ENCODE results near the gene UBR2. TPM values are rescaled to one million over a fixed set of nuclear protein-coding genes. Genes with fewer than 3 reads are reported as not detected.

Gene UBR2
- total and polyA plus RNA-seq, 2 of the 13 experiments (the other 11 are each of a cell fraction or from before 2014, with no cell fraction given): 17.6 to 29.3 TPM

DNA sequence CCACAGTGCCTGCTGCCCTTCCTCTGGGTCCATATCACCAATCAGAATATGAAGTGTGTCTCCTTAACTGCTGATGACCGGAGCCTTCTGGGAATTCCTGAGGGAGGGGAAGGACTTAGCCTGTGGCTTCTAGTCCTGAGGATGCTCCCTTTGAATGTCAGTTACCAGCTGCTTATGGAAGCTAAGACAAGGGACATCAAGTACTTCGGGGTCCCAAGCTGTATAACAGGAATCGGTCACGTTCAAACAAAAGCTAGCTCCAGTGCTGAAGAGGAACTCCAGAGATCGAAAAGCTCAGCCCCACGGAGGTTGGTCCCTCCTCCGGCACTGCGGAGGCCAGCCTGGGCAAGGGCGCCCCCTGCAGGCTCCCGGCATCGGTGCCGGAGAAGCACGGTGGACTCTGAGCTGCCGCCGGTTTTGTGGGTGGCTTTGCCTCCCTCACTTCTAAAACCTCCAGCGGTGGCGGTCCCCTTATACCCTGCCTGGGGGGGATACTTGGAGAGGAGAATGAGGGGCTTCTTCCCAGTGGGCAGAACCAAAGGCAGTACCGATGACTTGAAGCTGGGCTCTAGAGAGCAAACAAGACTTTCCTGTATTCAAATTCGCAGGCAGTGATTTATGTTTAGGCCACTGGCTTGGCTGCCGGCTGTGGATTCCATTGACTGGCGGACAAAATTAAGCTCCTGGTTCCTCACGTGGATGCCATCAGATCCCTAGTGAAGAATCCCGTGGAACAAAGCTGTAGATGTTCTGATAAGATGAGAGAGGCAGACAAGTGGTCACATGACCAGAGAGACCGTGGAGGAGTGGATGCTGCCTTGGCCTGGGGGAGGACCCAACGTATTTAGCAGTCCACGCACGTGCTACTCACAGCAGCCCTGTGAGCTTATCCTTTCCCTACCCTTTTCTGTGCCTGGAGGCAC is 16.2 kb upstream of the UBR2 start (continued):
- TF ChIP-seq ARNTL (CRISPR knock-in tag; IDR thresholded peaks at IDR 0.05) (no peak), FLYWCH1 (CRISPR knock-in tag; IDR thresholded peaks at IDR 0.05) (no peak), RORA (CRISPR knock-in tag; IDR thresholded peaks at IDR 0.05) (no peak), CENPBD1 (CRISPR knock-in tag; IDR thresholded peaks at IDR 0.05; ENCODE audit: borderline replicate concordance, low read depth) (no peak), HHEX (CRISPR knock-in tag; IDR thresholded peaks at IDR 0.05) (no peak), FOSL1 (CRISPR knock-in tag; IDR thresholded peaks at IDR 0.05; ENCODE audit: borderline replicate concordance) (no peak), ZNF672 (CRISPR knock-in tag; IDR thresholded peaks at IDR 0.05) (no peak), BRF2 (CRISPR knock-in tag; IDR thresholded peaks at IDR 0.05) (no peak), ZFX (CRISPR knock-in tag; IDR thresholded peaks at IDR 0.05; ENCODE audit: low read depth) (peak; percentile 61), EP300 (IDR thresholded peaks at IDR 0.05; ENCODE audit: low read depth in 2 of 2, low read length in 2 of 2) (no peak), EP300 (CRISPR knock-in tag; IDR thresholded peaks at IDR 0.05; ENCODE audit: borderline replicate concordance) (0 out of 2 replicates have a peak, but pooled peaks have one; percentile 30), SRF (IDR thresholded peaks at IDR 0.05; ENCODE audit: low read depth, low read length) (no peak), PCBP1 (IDR thresholded peaks at IDR 0.05; ENCODE audit: borderline replicate concordance, low read depth, low read length) (0 out of 2 replicates have a peak, but pooled peaks have one; percentile 48), NCOA1 (CRISPR knock-in tag; IDR thresholded peaks at IDR 0.05) (no peak), CERS6 (CRISPR knock-in tag; IDR thresholded peaks at IDR 0.05) (no peak), SNAPC4 (CRISPR knock-in tag; IDR thresholded peaks at IDR 0.05) (no peak)
- TF ChIP-seq, protein P1, sequence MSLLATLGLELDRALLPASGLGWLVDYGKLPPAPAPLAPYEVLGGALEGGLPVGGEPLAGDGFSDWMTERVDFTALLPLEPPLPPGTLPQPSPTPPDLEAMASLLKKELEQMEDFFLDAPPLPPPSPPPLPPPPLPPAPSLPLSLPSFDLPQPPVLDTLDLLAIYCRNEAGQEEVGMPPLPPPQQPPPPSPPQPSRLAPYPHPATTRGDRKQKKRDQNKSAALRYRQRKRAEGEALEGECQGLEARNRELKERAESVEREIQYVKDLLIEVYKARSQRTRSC (CRISPR knock-in tag; IDR thresholded peaks at IDR 0.05; ENCODE audit: low read depth): no peak
- TF ChIP-seq, protein P2, sequence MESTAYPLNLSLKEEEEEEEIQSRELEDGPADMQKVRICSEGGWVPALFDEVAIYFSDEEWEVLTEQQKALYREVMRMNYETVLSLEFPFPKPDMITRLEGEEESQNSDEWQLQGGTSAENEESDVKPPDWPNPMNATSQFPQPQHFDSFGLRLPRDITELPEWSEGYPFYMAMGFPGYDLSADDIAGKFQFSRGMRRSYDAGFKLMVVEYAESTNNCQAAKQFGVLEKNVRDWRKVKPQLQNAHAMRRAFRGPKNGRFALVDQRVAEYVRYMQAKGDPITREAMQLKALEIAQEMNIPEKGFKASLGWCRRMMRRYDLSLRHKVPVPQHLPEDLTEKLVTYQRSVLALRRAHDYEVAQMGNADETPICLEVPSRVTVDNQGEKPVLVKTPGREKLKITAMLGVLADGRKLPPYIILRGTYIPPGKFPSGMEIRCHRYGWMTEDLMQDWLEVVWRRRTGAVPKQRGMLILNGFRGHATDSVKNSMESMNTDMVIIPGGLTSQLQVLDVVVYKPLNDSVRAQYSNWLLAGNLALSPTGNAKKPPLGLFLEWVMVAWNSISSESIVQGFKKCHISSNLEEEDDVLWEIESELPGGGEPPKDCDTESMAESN (CRISPR knock-in tag; conservative IDR thresholded peaks at IDR 0.05): 0 out of 2 replicates have a peak, but pooled peaks have one; percentile 75
